Esophagus squamous epithelium (tissue), 4 donors: Measurements from ENCODE around the gene CDH6.

Experiments used
- CTCF ChIP-seq, 6 experiments: fragments of 450-650 bp in 4 of 6; fragments of 200-600 bp in 2 of 6; sonication (generic) in 2 of 6; IDR thresholded peaks; one replicate each; pipeline ENCODE4 v1.5.1; 2016 to 2019; ENCODE audit warnings: antibody characterized with exemption in 6 of 6, mild to moderate bottlenecking in 4 of 6, moderate library complexity in 4 of 6
- POLR2A ChIP-seq, 4 donors: fragments of 450-650 bp; IDR thresholded peaks; one replicate each; pipeline ENCODE4 v1.6.1; 2017; ENCODE audit warnings: antibody characterized with exemption in 4 of 4, mild to moderate bottlenecking in 4 of 4, moderate library complexity in 3 of 4

GRCh38 chr5:31366941-31367340 is 173.5 kb downstream of the CDH6 start:
- TF ChIP-seq POLR2A (IDR thresholded peaks at IDR 0.05) (no peak), CTCF (IDR thresholded peaks at IDR 0.05) (no peak)
